PC-3 (cell line): ENCODE results near the gene RBM33. TPM values are rescaled to one million over a fixed set of nuclear protein-coding genes. Genes with fewer than 3 reads are reported as not detected.
"Not testable (repeated sequence)": the region's sequence is repeated elsewhere in the genome, so short reads cannot be mapped to it uniquely, and the experiment has no call there.

Source experiments
- ATAC-seq: fragments of 200-7000 bp; cut with Tn5 transposase; 2 replicates; pipeline ENCODE4 v1.9.1; 2020; ENCODE audit warnings: mild to moderate bottlenecking, moderate library complexity
- BruUV-seq: library from RNA; stranded (reverse); fragments of 400-500 nt; replicated peaks from 2 replicates; lab custom pipeline; 2021; lab: Mats Ljungman, UMichigan
- CTCF ChIA-PET: fragments of 300-600 bp; sonication (Branson Sonifier 250); formaldehyde crosslinking; loops from one replicate; lab custom pipeline; 2022; ENCODE audit warnings: antibody characterized with exemption; lab: Charles Lee
- POLR2A ChIA-PET: fragments of 300-600 bp; sonication (Branson Sonifier 250); formaldehyde crosslinking; loops from one replicate; lab custom pipeline; 2022; ENCODE audit warnings: antibody characterized with exemption; ENCODE audit not compliant: unreplicated experiment; lab: Charles Lee
- DNase-seq: peaks from one replicate; pipeline ENCODE4 v3.0.0-alpha.2; 2015
- H2AFZ ChIP-seq: fragments of 300-600 bp; sonication (generic); 2 replicates; pipeline ENCODE4 v1.6.0; 2016; ENCODE audit warnings: antibody characterized with exemption, low read length
- H3F3A ChIP-seq: fragments of 300-600 bp; sonication (generic); one replicate; pipeline ENCODE4 v1.6.0; 2017; ENCODE audit warnings: antibody characterized with exemption, low read length, control low read depth, mild to moderate bottlenecking; ENCODE audit not compliant: unreplicated experiment
- H3K27ac ChIP-seq: fragments of 300-600 bp; sonication (generic); 2 replicates; pipeline ENCODE4 v1.5.1; 2016; ENCODE audit warnings: mild to moderate bottlenecking, low read length
- H3K27me3 ChIP-seq: fragments of 300-600 bp; sonication (generic); 2 replicates; pipeline ENCODE4 v1.6.1; 2016; ENCODE audit warnings: low read length, mixed read lengths
- H3K36me3 ChIP-seq: fragments of 300-600 bp; sonication (generic); 2 replicates; pipeline ENCODE4 v1.6.1; 2016; ENCODE audit warnings: low read depth, mixed run types, low read length, mixed read lengths
- H3K4me1 ChIP-seq: fragments of 300-600 bp; sonication (generic); 2 replicates; pipeline ENCODE4 v1.5.1; 2016; ENCODE audit warnings: low read length; ENCODE audit not compliant: insufficient read depth
- H3K4me2 ChIP-seq: fragments of 300-600 bp; sonication (generic); 2 replicates; pipeline ENCODE4 v1.6.0; 2016; ENCODE audit warnings: low read length
- H3K4me3 ChIP-seq: fragments of 300-600 bp; sonication (generic); 2 replicates; pipeline ENCODE4 v1.5.1; 2016; ENCODE audit warnings: mild to moderate bottlenecking, low read length, mixed read lengths
- H3K79me2 ChIP-seq: fragments of 300-600 bp; sonication (generic); 2 replicates; pipeline ENCODE4 v1.6.1; 2017; ENCODE audit warnings: low read length, mixed read lengths
- H3K9ac ChIP-seq: fragments of 300-600 bp; sonication (generic); 2 replicates; pipeline ENCODE4 v1.6.0; 2016; ENCODE audit warnings: mild to moderate bottlenecking, low read length
- H3K9me2 ChIP-seq: fragments of 300-600 bp; sonication (generic); replicated peaks from 2 replicates; pipeline ENCODE4 v1.6.1; 2016; ENCODE audit warnings: mixed run types, low read length, mixed read lengths
- H3K9me3 ChIP-seq: fragments of 300-600 bp; sonication (generic); 2 replicates; pipeline ENCODE4 v1.6.1; 2016; ENCODE audit warnings: low read length, mixed read lengths
- H4K20me1 ChIP-seq: fragments of 300-600 bp; sonication (generic); 2 replicates; pipeline ENCODE4 v1.6.1; 2016; ENCODE audit warnings: low read length, mixed read lengths
- CTCF ChIP-seq: fragments of 300-600 bp; sonication (generic); conservative IDR thresholded peaks from 2 replicates; pipeline ENCODE4 v1.5.1; 2017; ENCODE audit warnings: antibody characterized with exemption, low read depth, mild to moderate bottlenecking, low read length
- EZH2 ChIP-seq: fragments of 300-600 bp; sonication (generic); IDR thresholded peaks from one replicate; pipeline ENCODE4 v1.6.1; 2017; ENCODE audit warnings: antibody characterized with exemption, mild to moderate bottlenecking, low read length; ENCODE audit not compliant: unreplicated experiment
- EZH2phosphoT487 ChIP-seq: fragments of 300-600 bp; sonication (generic); IDR thresholded peaks from 2 replicates; pipeline ENCODE4 v1.6.1; 2018; ENCODE audit warnings: mild to moderate bottlenecking, antibody characterized with exemption, low read length, borderline replicate concordance
- intact Hi-C: fragments of 100-400 bp; cut with micrococcal nuclease; formaldehyde crosslinking; loops from 2 replicates; pipeline ENCODE4 v1.9.0; 2023
- total RNA-seq: library from RNA; depleted of rRNA; stranded (reverse); fragments of >200 nt; gene quantifications from 2 replicates; pipeline ENCODE4 v1.2.3, GENCODE V29; 2014

Gene RBM33
- total RNA-seq, 1 experiment from 2014 or later = 25.3 TPM

GRCh38 chr7:155685791-155686160 lies 41.3 kb downstream of the RBM33 start:
- no peak overlapping the region for H3K4me2 ChIP-seq
- H3K4me3 ChIP-seq = no peak overlapping the region
- peaks cover 54% of the 10 kb centered on the region for H3K79me2 ChIP-seq
- H3K9ac ChIP-seq = no peak overlapping the region
- peaks cover 8% of the 10 kb centered on the region; the same call in 1 of the 2 replicates for H4K20me1 ChIP-seq
- ATAC-seq (no peak), DNase-seq (no peak)
- H3K27ac ChIP-seq = no peak overlapping the region
- TF ChIP-seq EZH2 (no peak), EZH2phosphoT487 (no peak), CTCF (no peak)
- intact Hi-C loops = no loop called here
- no peaks in the 10 kb centered on the region for H3K4me1 ChIP-seq
- POLR2A ChIA-PET = interaction anchor here (0.7 kb wide), 1 partner anchor 353 kb away, joined by 4 read pairs; no protein-coding TSS in a partner anchor
- CTCF ChIA-PET = interaction anchor here (0.6 kb wide), 1 partner anchor 82 kb away, joined by 3 read pairs; no protein-coding TSS in a partner anchor
- H3F3A ChIP-seq = no peaks in the 10 kb centered on the region
- no peaks in the 10 kb centered on the region for H3K27me3 ChIP-seq
- H3K9me2 ChIP-seq = no peaks in the 10 kb centered on the region
- no peak overlapping the region for H2AFZ ChIP-seq
- no TSS peak for BruUV-seq
- H3K9me3 ChIP-seq = no peaks in the 10 kb centered on the region
- H3K36me3 ChIP-seq = peaks cover 25% of the 10 kb centered on the region

DNA sequence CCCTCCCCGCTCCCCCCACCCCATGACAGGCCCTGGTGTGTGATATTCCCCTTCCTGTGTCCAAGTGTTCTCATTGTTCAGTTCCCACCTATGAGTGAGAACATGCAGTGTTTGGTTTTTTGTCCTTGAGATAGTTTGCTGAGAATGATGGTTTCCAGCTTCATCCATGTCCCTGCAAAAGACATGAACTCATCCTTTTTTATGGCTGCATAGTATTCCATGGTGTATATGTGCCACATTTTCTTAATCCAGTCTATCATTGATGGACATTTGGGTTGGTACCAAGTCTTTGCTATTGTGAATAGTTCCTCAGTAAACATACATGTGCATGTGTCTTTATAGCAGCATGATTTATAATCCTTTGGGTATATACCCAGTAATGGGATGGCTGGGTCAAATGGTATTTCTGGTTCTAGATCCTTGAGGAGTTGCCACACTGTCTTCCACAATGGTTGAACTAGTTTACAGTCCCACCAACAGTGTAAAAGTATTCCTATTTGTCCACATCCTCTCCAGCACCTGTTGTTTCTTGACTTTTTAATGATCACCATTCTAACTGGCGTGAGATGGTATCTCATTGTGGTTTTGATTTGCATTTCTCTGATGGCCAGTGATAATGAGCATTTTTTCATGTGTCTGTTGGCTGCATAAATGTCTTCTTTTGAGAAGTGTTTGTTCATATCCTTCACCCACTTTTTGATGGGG lies 42.3 kb downstream of the RBM33 start:
- H3K4me3 ChIP-seq, H3K9me2 ChIP-seq, H3K4me1 ChIP-seq, DNase-seq, H3K4me2 ChIP-seq, H3K9me3 ChIP-seq, H3K9ac ChIP-seq, H3F3A ChIP-seq, CTCF ChIA-PET, BruUV-seq, H3K27me3 ChIP-seq, intact Hi-C loops, H2AFZ ChIP-seq, H4K20me1 ChIP-seq, ATAC-seq, POLR2A ChIA-PET, H3K27ac ChIP-seq: not testable (repeated sequence)
- peaks cover 53% of the 10 kb centered on the region for H3K79me2 ChIP-seq
- H3K36me3 ChIP-seq = peaks cover 21% of the 10 kb centered on the region

GRCh38 chr7:155688237-155688636 lies 43.8 kb downstream of the RBM33 start:
- intact Hi-C loops, H2AFZ ChIP-seq, H3K4me1 ChIP-seq, BruUV-seq, H4K20me1 ChIP-seq, H3K4me2 ChIP-seq, CTCF ChIA-PET, H3K27me3 ChIP-seq, H3F3A ChIP-seq, H3K9me2 ChIP-seq, H3K27ac ChIP-seq, H3K9ac ChIP-seq, DNase-seq, H3K9me3 ChIP-seq, H3K4me3 ChIP-seq, POLR2A ChIA-PET, ATAC-seq: not testable (repeated sequence)
- Histone ChIP-seq H3K79me2 (peaks cover 54% of the 10 kb centered on the region), H3K36me3 (peaks cover 12% of the 10 kb centered on the region; the same call in 1 of the 2 replicates)

DNA sequence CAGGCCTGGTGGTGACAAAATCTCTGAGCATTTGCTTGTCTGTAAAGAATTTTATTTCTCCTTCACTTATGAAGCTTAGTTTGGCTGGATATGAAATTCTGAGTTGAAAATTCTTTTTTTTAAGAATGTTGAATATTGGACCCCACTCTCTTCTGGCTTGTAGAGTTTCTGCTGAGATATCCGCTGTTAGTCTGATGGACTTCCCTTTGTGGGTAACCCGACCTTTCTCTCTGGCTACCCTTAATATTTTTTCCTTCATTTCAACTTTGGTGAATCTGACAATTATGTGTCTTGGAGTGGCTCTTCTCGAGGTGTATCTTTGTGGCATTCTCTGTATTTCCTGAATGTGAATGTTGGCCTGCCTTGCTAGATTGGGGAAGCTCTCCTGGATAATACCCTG lies 46.2 kb downstream of the RBM33 start:
- BruUV-seq, H3K4me3 ChIP-seq, H3K9ac ChIP-seq, POLR2A ChIA-PET, H3K9me3 ChIP-seq, H3F3A ChIP-seq, H3K4me1 ChIP-seq, H3K27me3 ChIP-seq, H3K36me3 ChIP-seq, H3K9me2 ChIP-seq, H3K27ac ChIP-seq, ATAC-seq, H2AFZ ChIP-seq, H3K4me2 ChIP-seq, DNase-seq, CTCF ChIA-PET: not testable (repeated sequence)
- H4K20me1 ChIP-seq = peaks cover 10% of the 10 kb centered on the region; the same call in 1 of the 2 replicates
- intact Hi-C loops = loop anchor here (5.0 kb wide), 1 partner anchor 38 kb away; no protein-coding TSS in a partner anchor
- peaks cover 54% of the 10 kb centered on the region for H3K79me2 ChIP-seq
